Inferior parietal cortex (tissue), 1 donor: ENCODE data around the gene SLC23A2.

ENCODE experiments used
- DNase-seq: peaks from one replicate; pipeline ENCODE4 v3.0.0-alpha.2; 2016; ENCODE audit errors: extremely low spot score

The SLC23A2 gene

DNA sequence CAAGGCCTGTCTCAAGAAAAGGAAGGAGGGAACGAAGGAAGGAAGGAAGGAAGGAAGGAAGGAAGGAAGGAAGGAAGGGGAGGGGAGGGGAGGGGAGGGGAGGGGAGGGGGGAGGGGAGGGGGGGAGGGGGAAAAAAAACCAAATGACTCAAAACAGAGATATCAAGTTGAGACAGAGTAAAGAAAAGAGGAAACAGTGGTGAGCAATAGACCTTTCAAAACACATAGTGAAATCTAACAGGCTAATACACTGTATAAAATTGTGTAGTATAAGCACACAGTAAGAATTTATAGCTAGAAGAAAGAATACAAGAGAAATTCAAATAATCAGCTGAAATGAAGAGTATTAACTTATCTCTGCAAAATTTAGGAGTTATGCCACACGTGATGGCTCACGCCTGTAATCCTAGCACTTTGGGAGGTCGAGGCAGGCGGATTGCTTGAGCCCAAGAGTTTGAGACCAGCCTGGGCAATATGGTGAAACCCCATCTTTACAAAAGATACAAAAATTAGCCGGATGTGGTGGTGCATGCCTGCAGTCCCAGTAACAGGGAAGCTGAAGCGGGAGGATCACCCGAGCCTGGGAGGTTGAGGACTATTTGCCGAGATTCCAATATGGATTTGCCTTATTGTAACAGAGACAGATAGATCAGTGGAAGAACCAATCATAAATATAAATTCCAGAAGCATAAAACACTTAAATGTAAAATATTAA lies 156.4 kb downstream of the SLC23A2 start:
- DNase-seq: no peak

DNA sequence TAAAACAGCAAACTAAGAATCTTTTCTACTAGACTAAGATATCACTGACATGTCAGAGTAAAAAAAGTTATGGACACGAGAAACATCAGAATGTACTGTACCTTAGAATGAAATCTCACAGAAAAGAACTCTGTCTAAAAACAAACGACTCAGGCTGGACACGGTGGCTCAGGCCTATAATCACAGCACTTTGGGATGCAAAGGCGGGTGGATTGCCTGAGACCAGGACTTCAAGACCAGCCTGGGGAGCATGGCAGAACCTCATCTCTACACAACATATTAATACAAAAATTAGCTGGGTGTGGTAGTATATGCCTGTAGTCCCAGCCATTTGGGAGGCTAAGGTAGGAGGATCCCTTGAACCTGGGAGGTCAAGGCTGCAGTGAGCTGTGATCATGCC lies 157.0 kb downstream of the SLC23A2 start:
- DNase-seq: no peak

GRCh38 chr20:4840801-4841200 lies 160.5 kb downstream of the SLC23A2 start:
- DNase-seq: no peak

GRCh38 chr20:4838526-4838925 lies 162.8 kb downstream of the SLC23A2 start:
- no peak for DNase-seq

DNA sequence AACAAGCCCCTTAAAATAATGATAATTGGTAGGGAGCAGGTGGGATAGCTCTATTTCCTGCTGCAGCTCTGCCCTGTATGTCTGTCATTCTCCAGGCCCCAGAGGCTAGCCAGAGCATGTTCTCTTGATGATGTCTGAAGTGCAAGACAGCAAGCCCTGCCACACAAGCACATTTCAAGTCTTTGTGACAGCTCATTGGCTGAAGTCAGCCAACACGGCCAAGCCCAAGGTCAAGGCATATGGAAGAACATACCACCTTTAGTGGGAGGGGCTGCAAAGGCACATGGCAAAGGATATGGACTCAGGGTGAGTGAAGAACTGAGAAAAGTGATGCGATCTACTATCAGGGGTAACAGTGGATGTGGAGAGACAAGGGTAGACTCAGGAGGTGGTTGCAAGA lies 163.6 kb downstream of the SLC23A2 start:
- no peak for DNase-seq

DNA sequence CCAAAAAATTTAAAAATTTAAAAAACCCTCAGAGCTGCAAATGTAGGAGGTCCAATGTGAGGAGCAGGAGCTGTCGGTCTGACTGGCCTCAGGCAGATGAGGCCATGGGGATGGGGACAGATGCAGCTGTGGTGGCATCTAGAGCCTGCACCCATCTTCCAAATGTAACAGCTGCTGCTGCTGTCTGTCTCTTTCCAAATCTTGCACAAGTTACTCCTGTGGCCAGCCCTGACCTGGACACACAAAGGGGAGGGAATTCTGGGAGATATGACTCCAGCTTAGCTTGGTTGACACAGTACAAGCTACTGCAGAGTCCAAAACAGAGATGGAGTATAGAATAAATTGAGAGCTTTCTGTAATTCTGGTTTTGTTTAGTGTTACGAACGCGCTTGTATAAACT lies 164.4 kb downstream of the SLC23A2 start:
- DNase-seq: no peak

- DNase-seq: no peak
Measured at GRCh38 chr20:4836473-4836872, 164.8 kb downstream of the SLC23A2 start.

DNA sequence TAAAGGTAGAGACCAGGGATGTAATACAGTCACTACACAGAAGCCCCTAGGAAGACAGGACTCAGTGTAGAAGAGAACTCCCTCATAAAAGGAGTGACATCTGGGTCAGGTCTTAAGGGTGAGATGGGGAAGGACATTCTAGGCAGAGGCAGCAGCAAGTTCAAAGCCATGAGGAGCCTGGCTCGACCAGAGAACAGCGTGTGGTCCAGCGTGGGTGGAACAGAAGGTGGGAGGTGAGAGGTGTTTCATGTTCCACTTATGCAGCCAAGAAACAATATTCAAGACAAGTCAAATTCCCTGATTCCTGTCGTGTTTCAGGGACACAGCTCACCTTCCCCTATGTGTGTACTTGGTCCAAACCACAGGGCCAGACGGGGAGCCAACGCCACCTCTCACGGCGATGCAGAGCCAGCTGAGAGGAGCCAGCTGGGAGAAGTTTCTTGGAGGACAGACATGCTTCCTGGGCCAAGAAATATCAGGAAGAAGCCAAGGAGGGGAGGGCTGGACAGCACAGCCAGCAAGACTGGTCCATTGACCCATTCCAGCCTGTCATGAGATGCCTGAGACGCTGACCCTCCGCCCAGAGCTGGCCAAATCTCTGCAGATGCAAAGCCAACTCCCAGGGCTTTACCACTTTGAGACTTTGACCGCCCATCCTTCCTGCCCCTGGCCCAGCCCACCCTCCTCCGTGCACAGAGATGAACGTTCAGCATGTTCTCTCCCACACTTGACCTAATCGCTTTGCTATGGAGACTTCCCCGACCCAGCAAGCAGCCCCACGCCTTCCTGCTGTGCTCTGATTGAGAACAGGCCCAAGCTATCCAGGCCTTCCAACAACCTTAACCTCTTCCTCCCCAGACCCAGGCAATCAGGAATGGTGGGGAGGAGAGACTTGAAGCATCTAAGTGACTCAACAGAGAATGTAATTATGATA lies 165.8 kb downstream of the SLC23A2 start:
- no peak for DNase-seq

- DNase-seq: no peak
Measured at GRCh38 chr20:4833074-4833728, 168.1 kb downstream of the SLC23A2 start.

- no peak for DNase-seq
Measured at GRCh38 chr20:4832469-4832868, 168.8 kb downstream of the SLC23A2 start.

DNA sequence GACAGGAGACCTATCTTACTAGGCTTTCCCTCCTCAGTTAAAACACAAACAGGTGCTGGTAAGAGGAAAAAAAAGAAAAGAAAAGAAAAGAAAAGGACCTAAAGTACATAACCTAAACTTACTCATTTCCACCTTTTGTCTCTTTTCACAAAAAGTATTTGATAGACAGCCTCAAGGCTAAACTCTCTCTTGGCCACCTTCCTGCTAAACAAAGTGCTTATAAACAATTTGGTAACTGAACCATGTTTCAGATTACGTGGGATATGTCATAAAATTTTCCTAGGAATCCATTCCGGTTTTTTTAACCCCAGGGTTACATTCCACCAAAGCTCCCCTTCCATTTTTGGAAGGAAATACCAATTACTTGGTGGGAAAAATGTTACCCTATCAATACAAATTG lies 170.6 kb downstream of the SLC23A2 start:
- DNase-seq: no peak

GRCh38 chr20:4830259-4830658 lies 171.1 kb downstream of the SLC23A2 start:
- no peak for DNase-seq

GRCh38 chr20:4829514-4830215 lies 171.6 kb downstream of the SLC23A2 start:
- no peak for DNase-seq

DNA sequence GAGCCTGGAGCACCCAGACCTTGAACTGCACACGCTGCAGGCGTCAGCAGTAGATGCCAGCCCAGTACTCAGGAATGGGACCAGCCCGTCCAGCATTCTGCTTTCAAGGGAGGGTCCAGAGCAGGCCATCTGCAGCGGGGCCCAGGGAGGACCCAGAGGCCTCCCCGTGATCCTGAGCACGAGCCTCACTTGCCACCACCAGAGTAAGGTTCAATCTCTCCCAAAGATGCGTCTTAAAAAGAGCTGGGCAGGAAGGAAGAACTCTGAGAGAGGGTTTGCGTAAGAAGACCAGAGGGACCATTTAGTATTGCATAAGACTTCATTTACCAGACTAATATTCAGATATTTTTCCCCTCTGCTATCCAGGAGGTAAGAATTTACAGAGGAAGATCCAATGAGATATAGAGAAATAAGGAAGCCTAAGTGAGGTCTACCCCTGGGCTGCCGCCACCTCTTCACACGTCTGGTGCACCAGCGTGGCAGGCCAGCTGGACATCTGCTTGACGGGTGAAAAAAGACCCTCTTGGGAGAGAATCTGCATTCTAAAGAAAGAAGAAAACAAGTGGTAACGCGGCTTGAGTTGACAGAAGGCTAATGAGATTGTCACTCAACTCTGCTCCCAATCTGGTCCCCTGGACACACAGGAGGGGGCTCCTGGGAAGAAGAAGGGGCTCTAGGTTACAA lies 172.3 kb downstream of the SLC23A2 start:
- no peak for DNase-seq

GRCh38 chr20:4821590-4821989 lies 179.7 kb downstream of the SLC23A2 start:
- DNase-seq: no peak

GRCh38 chr20:4820806-4821518 lies 180.3 kb downstream of the SLC23A2 start:
- DNase-seq: peak; percentile 71

DNA sequence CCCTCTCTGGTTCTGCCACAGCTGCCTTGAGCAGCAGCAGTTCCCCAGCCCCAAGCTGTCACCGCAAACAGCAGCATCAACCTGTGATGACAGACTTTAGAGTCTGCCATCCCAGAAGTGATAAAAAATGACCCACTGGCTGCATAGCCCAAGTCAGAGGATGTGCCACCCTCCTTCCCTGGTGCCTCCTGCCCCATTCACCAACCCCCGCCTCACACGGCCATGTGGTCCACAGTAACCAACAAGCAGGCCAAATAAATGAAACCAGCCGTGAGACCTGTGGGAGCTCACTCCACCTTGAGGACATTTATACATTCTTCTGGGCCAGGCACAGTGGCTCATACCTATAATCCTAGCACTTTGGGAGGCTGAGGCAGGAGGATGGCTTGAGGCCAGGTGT lies 181.4 kb downstream of the SLC23A2 start:
- no peak for DNase-seq

GRCh38 chr20:4817230-4817671 lies 184.1 kb downstream of the SLC23A2 start:
- DNase-seq: no peak

DNA sequence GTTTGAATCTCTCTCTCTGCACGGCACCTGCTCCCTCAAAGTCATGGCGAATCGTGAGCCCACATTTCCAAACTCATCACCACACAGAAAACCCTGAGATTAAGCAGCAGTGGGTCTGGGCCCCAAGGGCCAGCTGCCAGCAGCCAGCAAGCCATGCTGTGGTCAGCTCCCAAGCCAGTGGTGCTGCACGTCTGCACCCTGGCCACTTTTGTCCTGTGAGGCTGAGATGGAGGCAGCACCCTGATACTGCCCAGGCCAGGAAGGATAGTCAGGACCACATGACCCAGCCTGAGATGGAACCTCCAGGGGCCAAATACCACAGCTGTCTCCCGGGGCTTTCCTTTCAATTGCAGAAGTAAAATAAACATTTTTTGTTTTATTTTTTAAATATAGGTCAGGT lies 185.7 kb downstream of the SLC23A2 start:
- DNase-seq: no peak

GRCh38 chr20:4814696-4815252 lies 186.5 kb downstream of the SLC23A2 start:
- DNase-seq: no peak
